Smooth muscle cell (in vitro differentiated cells): ENCODE results near the gene HRAS. TPM values are rescaled to one million over a fixed set of nuclear protein-coding genes. Genes with fewer than 3 reads are reported as not detected.

Source experiments
- DNase-seq: peaks from one replicate; lab custom pipeline; 2025; ENCODE audit not compliant: unreplicated experiment; lab: John Stamatoyannopoulos, UW
- H2AFZ ChIP-seq: fragments of 200-600 bp; sonication (generic); 2 replicates; pipeline ENCODE4 v1.6.0; 2016; ENCODE audit warnings: antibody characterized with exemption, low read depth, mild to moderate bottlenecking
- H3F3A ChIP-seq: fragments of 200-600 bp; sonication (generic); 2 replicates; pipeline ENCODE4 v1.6.0; 2017; ENCODE audit warnings: antibody characterized with exemption, low read depth
- H3K27ac ChIP-seq: fragments of 200-600 bp; sonication (generic); 2 replicates; pipeline ENCODE4 v1.5.1; 2016; ENCODE audit warnings: low read depth, mild to moderate bottlenecking
- H3K27me3 ChIP-seq: fragments of 200-600 bp; sonication (generic); 2 replicates; pipeline ENCODE4 v1.6.1; 2016; ENCODE audit warnings: low read depth, mild to moderate bottlenecking
- H3K36me3 ChIP-seq: fragments of 200-600 bp; sonication (generic); 2 replicates; pipeline ENCODE4 v1.5.1; 2016; ENCODE audit warnings: low read depth
- H3K4me1 ChIP-seq: fragments of 200-600 bp; sonication (generic); 2 replicates; pipeline ENCODE4 v1.5.1; 2016; ENCODE audit warnings: low read depth
- H3K4me2 ChIP-seq: fragments of 200-600 bp; sonication (generic); 2 replicates; pipeline ENCODE4 v1.6.0; 2016; ENCODE audit warnings: mild to moderate bottlenecking
- H3K4me3 ChIP-seq: fragments of 200-600 bp; sonication (generic); 2 replicates; pipeline ENCODE4 v1.5.1; 2016; ENCODE audit warnings: mild to moderate bottlenecking
- H3K79me2 ChIP-seq: fragments of 200-600 bp; sonication (generic); 2 replicates; pipeline ENCODE4 v1.6.0; 2016; ENCODE audit warnings: low read depth, mild to moderate bottlenecking
- H3K9ac ChIP-seq: fragments of 200-600 bp; sonication (generic); 2 replicates; pipeline ENCODE4 v1.6.0; 2016; ENCODE audit warnings: low read depth
- H3K9me3 ChIP-seq: fragments of 200-600 bp; sonication (generic); replicated peaks from 2 replicates; pipeline ENCODE4 v1.5.1; 2016; ENCODE audit warnings: low read depth
- H4K20me1 ChIP-seq: fragments of 200-600 bp; sonication (generic); 2 replicates; pipeline ENCODE4 v1.6.0; 2016; ENCODE audit warnings: low read depth
- WGBS: methylation state at CpG from one replicate; pipeline ENCODE4 v1.1.7; 2016; ENCODE audit warnings: low lambda C conversion rate; 5-methylcytosine and 5-hydroxymethylcytosine counted together
- polyA plus RNA-seq: library from polyadenylated mRNA; unstranded; fragments of >200 nt; fragmentation: Nextera tagmentation; extraction: Ambion mirVana; gene quantifications from 2 replicates; pipeline ENCODE4 v1.2.1, GENCODE V29; 2016
- total RNA-seq: library from RNA; depleted of rRNA; stranded (reverse); fragments of >200 nt; gene quantifications from 2 replicates; pipeline ENCODE4 v1.2.3, GENCODE V29; 2014
- TF ChIP-seq, protein P1 (sequence below): fragments of 200-600 bp; sonication (generic); IDR thresholded peaks from 2 replicates; pipeline ENCODE4 v1.5.1; 2017; ENCODE audit warnings: borderline replicate concordance, mild to moderate bottlenecking, antibody characterized with exemption; ENCODE audit not compliant: insufficient read depth, poor library complexity, severe bottlenecking

The HRAS gene
- total and polyA plus RNA-seq, 2 experiments from 2014 or later = 39.9 to 59.1 TPM

DNA sequence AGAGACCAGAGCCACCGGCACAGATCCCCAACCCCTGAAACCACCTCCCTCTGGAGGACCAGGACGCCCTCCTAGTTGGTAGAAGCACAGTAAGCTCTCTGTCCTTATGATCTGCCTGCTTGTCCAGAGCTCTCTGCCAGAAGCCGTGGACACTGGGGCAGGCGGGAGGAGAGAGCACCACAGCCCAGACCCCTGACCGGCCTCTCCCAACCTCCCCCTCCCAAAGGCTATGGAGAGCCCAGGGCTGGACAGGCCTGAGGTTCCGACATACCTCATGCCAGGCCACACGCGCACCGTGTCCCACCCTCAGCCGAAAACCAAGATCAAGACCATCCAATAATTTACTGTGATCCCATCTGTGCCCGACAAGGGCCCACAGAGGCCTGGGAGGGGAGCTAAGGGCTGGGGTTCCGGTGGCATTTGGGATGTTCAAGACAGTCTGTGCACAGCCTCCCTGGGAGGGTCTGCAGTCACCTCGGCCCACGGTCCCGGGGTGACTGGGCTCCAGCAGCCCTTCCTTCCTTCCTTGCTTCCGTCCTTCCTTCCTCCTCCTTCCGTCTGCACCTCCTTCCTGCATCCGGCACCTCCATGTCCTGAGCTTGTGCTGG is 3.4 kb downstream of the HRAS start:
- no peaks in the 10 kb centered on the region for H3K36me3 ChIP-seq
- no peaks in the 10 kb centered on the region for H3F3A ChIP-seq
- peaks cover 16% of the 10 kb centered on the region for H3K79me2 ChIP-seq
- DNase-seq = no peak
- TF ChIP-seq, protein P1, sequence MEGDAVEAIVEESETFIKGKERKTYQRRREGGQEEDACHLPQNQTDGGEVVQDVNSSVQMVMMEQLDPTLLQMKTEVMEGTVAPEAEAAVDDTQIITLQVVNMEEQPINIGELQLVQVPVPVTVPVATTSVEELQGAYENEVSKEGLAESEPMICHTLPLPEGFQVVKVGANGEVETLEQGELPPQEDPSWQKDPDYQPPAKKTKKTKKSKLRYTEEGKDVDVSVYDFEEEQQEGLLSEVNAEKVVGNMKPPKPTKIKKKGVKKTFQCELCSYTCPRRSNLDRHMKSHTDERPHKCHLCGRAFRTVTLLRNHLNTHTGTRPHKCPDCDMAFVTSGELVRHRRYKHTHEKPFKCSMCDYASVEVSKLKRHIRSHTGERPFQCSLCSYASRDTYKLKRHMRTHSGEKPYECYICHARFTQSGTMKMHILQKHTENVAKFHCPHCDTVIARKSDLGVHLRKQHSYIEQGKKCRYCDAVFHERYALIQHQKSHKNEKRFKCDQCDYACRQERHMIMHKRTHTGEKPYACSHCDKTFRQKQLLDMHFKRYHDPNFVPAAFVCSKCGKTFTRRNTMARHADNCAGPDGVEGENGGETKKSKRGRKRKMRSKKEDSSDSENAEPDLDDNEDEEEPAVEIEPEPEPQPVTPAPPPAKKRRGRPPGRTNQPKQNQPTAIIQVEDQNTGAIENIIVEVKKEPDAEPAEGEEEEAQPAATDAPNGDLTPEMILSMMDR = no peak
- peaks cover 35% of the 10 kb centered on the region for H4K20me1 ChIP-seq
- no peak overlapping the region for H3K27ac ChIP-seq
- H3K4me3 ChIP-seq = no peak overlapping the region
- H2AFZ ChIP-seq = no peak overlapping the region
- H3K27me3 ChIP-seq = no peaks in the 10 kb centered on the region
- 99% methylated on average over 18 of the region's 18 CpGs for WGBS
- no peaks in the 10 kb centered on the region for H3K9me3 ChIP-seq
- H3K9ac ChIP-seq = no peak overlapping the region
- no peaks in the 10 kb centered on the region for H3K4me1 ChIP-seq
- no peak overlapping the region for H3K4me2 ChIP-seq

DNA sequence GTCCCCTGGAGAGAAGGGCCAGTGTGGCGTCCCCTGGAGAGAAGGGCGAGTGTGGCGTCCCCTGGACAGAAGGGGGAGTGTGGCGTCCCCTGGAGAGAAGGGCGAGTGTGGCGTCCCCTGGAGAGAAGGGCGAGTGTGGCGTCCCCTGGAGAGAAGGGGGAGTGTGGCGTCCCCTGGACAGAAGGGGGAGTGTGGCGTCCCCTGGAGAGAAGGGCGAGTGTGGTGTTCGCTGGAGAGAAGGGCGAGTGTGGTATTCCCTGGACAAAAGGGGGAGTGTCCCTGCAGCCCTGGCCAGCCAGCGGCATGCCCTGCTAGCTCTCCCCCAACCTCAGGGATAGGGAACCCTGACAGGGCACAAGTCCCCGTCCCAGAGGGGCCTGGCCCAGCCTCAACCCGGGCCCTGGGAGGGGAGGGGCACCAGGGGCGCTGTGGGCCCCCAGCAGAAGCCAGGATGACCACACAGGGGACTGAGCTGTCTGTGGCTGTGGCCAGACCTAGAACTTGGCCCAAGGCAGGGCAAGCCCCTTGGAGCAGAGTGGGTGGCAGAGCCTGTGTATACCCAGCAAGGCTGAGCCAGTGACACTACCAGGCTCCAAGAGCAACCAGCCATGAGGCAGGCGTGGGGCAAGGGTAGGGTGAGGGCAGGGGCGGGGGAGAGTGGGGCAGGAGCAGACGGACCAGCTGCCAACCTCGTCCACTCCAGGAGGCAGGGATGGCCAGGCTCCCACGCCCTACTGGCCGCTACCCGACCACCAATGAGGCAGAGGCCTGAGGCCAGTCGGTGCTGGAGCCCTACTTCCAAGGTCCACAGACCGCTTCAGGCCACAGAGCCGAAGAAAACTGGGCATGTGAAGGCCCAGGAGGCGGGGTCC is 4.2 kb downstream of the HRAS start:
- Histone ChIP-seq H3K9ac (no peak overlapping the region), H3K4me2 (no peak overlapping the region), H3F3A (no peaks in the 10 kb centered on the region), H2AFZ (no peak overlapping the region), H3K36me3 (no peaks in the 10 kb centered on the region), H3K9me3 (no peaks in the 10 kb centered on the region), H3K79me2 (peaks cover 16% of the 10 kb centered on the region), H3K4me3 (no peak overlapping the region), H3K27ac (no peak overlapping the region), H4K20me1 (peaks cover 35% of the 10 kb centered on the region), H3K4me1 (no peaks in the 10 kb centered on the region), H3K27me3 (no peaks in the 10 kb centered on the region)
- TF ChIP-seq, protein P1 = no peak
- 96% methylated on average over 20 of the region's 28 CpGs for WGBS
- no peak for DNase-seq

DNA sequence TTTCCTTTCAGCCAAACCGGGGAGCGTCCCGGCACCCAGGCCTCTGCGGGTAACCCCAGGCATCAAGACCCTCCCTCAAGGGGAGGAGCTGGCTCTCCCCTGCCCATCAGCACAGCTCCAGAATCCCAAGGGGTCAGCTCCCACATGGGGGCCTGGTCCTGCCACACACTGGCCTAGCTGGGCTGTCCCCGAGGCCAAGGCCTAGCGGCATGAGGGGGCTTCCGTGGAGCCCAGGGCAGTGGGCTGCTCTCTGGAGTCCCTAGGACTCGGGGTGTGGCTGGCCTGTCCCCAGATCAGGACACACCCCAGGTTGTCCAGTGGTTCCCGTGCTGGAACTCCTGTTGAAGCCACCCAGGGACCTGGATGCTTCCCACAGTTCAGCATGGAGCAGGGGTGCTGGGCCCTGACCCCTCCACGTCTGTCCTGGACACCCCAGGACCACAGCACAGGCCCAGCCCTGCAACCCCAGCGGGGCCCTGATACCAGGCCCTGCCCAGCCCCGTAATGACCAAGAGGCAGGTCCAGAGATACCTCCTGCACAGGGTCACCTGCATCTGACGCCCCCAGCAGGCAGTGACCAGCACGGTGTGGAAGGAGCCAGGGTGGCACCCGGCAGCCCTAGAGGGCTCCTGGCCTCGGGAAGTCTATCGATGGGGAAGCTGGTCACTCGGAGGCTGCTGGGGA is 5.5 kb downstream of the HRAS start:
- TF ChIP-seq, protein P1 = no peak
- H3K27me3 ChIP-seq = no peaks in the 10 kb centered on the region
- WGBS = 93% methylated on average over 18 of the region's 18 CpGs
- H3K27ac ChIP-seq = no peak overlapping the region
- peaks cover 16% of the 10 kb centered on the region for H3K79me2 ChIP-seq
- peaks cover 35% of the 10 kb centered on the region for H4K20me1 ChIP-seq
- H3K4me1 ChIP-seq = no peaks in the 10 kb centered on the region
- H3K9me3 ChIP-seq = no peaks in the 10 kb centered on the region
- no peak overlapping the region for H3K4me2 ChIP-seq
- H3K9ac ChIP-seq = no peak overlapping the region
- H3K36me3 ChIP-seq = no peaks in the 10 kb centered on the region
- H2AFZ ChIP-seq = no peak overlapping the region
- no peak overlapping the region for H3K4me3 ChIP-seq
- no peaks in the 10 kb centered on the region for H3F3A ChIP-seq
- no peak for DNase-seq
